T1000 (cell line): ENCODE measurements around the gene CCDC40.

Experiments
- DNase-seq: peaks from one replicate; lab custom pipeline; 2025; ENCODE audit warnings: mixed read lengths; lab: John Stamatoyannopoulos, UW

Gene CCDC40

DNA sequence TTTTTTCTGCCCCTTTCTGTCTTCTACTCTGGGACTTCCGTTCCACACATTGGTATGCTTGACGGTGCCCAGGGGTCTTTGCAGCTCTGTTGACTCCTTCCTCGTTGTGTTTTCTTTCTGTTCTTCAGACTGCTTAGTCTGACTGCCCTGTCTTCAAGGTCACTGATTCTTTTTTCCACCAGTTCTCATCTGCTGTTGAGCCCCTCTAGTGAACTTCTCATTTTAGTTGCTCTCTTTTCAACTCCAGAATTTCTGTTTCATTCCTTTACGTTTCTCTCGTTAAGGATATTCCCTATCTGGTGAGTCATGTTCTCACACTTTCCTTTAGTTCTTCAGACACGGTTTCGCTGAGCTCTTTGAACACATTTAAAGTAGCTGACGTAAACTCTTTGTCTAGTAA lies 78.7 kb downstream of the CCDC40 start:
- DNase-seq = no peak

DNA sequence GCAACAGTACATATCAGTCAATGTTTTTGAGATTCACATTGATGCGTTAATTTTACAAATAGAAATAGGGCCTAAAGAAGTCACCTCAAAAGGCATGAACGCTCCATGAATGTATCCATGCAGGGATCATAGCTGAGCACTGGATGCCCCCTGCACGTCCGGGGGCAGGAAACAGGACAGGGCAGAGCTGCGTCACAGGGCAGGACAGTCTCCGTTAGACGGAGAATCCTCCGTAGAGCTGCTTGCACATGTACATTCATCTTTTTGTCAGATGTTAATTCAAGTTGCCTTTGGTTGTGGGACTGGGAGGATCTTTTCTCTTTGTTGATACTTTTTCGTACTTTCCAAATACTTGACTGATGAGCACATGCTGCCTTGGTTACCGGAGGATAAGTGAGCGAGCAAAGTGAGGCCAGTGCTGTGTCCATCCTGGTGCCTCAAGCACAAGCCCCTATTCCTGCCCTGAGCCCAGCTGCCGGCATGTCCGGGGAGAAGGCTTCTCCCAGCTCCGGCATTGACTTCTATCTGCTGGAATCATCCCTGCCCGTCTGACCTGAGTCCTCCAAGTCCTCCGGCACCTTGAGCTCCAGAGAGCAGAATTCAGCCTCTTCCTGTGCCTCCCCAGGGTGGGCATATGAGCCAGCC lies 80.0 kb downstream of the CCDC40 start:
- no peak for DNase-seq

DNA sequence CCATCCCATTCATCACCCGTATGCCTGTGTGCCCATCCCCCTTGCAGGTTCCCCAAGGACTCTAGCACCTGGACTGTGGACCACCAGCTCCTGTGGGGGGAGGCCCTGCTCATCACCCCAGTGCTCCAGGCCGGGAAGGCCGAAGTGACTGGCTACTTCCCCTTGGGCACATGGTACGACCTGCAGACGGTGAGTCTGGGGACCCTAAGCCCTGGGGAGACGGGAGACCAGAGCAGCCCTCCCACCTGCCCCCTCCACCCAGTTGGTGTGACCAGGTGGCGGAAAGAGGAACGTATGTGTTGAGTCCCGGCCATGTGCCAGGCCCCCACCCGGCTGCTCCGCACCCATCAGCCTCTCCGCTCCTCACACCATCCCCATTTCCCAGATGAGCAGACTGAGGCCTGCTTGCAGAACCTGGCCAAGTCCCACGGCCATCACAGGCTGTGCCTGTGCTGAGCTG lies 80.5 kb downstream of the CCDC40 start:
- no peak for DNase-seq

DNA sequence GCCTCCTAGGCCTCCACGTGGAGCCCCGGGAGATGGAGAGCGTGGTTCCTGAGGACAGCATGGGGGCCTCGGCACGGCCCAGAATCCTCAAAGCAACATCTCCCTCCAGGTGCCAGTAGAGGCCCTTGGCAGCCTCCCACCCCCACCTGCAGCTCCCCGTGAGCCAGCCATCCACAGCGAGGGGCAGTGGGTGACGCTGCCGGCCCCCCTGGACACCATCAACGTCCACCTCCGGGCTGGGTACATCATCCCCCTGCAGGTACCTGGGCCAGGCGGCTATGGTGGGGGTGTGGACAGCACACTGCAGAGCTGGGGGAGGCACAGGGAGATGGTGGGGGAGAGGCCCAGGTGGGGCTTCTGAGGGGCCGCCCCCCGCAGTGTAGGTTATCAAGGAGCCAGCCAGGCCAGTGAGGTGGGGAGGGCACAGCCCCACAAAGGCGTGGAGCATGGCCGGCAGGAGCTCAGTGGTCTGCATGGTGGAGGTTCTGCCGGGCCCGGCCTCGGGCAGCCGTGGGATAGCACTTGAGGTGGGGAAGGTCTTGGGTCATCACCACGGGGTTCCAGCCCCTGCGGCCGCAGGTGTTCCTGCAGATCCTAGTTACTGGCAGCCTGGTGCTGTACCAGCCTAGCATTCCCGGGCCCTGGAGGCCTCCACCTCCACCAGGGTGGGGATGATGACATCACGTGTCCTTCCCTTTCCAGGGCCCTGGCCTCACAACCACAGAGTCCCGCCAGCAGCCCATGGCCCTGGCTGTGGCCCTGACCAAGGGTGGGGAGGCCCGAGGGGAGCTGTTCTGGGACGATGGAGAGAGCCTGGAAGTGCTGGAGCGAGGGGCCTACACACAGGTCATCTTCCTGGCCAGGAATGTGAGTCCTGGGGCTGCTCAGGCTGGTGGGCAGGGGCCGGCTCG lies 81.3 kb downstream of the CCDC40 start:
- no peak for DNase-seq

DNA sequence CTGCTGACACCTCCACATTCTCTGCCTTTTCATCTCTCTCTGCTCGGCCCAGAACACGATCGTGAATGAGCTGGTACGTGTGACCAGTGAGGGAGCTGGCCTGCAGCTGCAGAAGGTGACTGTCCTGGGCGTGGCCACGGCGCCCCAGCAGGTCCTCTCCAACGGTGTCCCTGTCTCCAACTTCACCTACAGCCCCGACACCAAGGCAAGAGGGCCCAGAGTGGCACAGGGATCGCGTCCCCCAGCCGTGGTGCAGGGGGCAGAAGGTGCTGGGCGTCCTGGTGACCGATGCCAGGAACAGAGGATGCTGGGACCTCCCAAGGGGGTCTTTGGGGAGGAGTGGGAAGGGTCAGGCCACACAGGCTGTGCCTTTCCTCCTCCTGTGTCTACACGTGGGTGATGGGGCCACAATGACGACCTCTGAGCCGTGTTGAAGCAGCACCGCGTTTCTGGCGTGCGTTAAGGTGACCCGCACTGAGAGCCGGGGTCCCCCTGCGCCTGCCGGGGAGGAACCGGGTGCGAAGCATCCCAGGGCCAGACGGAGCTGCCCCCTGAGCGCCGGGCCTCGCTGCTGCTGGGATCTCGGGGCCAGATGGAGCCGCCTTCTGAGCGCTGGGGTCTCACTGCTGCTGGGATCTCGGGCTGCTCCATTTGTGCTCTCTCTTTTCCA lies 82.3 kb downstream of the CCDC40 start:
- no peak for DNase-seq

DNA sequence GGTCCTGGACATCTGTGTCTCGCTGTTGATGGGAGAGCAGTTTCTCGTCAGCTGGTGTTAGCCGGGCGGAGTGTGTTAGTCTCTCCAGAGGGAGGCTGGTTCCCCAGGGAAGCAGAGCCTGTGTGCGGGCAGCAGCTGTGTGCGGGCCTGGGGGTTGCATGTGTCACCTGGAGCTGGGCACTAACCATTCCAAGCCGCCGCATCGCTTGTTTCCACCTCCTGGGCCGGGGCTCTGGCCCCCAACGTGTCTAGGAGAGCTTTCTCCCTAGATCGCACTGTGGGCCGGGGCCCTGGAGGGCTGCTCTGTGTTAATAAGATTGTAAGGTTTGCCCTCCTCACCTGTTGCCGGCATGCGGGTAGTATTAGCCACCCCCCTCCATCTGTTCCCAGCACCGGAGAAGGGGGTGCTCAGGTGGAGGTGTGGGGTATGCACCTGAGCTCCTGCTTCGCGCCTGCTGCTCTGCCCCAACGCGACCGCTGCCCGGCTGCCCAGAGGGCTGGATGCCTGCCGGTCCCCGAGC lies 82.9 kb downstream of the CCDC40 start:
- DNase-seq = no peak

DNA sequence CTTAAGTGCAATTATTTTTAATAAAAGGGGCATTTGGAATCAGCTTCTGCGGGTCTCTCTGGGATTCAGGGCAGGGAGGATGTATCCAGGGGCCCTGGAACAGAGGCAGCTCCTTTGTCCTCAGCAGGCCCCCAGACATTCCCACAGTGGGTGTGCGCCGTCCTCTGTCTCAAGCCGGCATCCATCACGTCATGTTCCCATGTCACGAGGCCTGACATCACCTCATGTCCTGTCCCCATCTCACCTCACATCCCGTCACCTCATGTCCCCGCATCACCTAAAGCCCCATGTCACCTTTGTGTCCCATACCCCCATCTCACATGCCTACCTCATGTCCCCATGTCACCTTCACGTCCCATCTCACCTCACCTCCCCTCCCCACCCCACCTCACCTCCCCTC lies 83.4 kb downstream of the CCDC40 start:
- no peak for DNase-seq

DNA sequence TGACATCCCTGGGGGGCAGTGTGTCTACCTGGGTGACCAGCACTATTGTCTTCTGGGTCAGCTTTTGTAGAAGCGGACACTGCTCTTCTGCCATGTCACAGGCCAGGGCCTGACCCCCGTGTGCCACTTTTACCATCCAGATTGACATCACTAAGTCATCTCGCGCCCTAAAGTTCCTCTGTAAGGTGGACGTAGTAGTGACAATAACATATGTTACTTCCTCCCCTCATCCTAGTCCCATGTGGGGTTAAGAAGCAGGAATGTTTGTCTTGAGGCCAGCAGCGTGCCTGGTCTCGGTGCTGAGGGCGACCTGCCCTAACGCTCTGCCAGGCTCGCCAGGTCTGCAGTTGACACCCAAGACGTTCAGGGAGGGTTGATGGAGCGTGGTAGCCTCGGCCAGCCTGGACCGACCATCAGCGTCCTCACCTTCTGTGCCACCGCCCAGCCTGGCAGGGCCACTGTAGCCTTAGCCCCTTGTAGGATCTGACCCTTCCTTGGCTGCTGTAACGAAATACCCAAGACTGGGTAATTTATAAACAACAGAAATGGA lies 85.7 kb downstream of the CCDC40 start:
- no peak for DNase-seq

DNA sequence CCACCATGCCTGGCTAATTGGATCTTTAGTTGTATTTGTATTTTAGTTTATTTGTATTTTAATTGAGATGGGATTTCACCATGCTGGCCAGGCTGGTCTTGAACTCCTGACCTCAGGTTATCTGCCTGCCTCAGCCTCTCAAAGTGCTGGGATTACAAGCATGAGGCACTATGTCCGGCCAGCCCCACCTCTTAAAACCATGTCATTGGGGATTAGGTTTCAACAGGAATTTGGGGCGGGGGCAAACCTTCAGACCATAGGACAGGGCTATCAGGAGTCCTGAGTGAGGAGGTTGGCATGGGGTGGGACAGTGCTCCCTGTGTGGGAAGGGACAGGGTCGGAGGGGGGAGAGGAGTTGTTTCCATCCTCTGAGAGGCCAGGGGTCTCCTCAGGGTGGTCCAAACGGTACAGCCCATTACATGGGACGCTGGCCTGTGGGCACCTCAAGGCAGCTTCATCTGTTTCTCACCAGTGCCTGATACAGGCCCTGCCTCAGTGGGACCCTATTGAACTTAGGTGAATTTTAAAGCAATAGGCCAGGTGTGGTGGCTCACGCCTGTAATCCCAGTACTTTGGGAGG lies 86.6 kb downstream of the CCDC40 start:
- DNase-seq = no peak

DNA sequence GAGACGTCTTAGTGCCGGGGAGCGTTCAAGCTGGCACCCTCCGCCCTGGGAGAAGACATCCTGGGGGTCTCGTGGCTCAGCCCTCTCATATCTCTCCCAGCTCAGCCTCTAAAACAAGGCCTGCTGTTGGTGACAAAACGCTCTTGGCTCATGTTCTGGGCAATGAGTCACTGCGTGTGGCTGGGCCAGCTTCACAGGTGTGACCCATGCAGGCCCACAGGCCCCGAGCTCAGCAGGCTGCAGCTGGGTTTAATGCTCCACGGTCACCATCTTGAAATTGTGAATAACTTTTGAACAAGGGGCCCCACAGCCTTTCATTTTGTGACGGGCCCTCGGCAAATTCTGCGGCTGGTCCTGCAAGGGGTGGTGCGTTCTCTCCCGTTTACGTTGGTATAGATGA lies 87.3 kb downstream of the CCDC40 start:
- DNase-seq = no peak

DNA sequence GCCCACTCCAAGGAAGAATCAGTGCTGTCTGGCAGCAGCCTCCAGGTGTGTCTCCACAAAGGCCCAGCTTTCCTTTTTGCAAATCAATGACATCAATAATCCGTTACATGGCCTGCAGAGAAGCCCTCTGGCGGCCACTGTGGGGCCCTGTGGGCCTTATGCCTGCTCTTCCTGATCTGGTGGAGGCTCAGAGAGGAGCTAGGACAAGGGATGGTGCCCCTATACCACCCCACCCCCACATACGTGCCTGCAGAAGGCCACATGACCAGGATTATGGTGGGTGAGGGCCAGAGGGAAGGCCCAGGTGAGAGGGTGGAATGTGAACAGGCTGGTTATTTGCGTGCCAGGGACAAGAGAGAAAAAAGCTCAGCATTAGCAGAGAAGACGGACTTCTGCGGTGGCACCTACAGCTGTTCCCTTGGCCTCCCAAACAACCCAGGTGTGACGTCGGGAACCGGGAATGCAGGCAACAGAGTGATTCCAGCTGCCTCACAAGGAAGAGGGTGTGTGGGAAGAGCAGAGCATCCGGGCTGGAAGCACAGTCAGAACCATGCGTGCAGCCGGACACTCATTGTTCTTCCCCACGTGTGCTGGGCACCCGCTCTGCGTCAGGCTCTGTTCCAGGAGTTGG lies 88.0 kb downstream of the CCDC40 start:
- no peak for DNase-seq

DNA sequence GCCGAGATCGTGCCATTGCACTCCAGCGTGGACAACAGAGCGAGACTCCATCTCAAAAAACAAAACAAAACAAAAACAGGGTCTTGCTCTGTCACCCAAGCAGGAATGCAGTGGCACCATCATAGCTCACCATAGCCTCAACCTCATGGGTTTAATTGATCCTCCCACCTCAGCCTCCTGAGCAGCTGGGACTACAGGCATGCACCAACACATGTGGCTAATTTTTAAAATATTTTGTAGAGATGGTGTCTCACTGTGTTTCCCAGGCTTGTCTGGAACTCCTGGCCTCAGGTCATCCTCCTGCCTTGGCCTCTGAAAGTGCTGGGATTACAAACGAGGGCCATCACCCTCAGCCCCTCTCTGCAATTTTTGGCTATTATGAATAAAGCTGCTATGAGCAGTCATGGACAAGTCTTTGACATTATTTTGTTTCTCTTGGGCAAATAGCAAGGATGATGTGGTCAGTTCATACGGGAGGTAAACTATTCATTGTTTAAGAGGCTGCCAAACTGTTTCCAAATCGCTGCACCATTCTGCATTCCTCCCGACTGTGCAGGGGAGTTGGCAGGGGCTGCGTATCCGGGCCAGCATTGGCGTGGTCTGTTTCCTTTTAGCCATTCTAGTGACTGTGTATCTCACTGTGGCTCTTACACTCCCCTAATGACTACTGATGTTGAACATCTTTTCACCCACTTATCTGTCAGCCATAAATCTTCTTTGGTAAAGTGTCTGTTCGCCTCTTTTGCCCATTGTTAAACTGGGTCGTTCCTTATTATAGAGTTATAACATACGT lies 89.4 kb downstream of the CCDC40 start:
- DNase-seq = no peak

DNA sequence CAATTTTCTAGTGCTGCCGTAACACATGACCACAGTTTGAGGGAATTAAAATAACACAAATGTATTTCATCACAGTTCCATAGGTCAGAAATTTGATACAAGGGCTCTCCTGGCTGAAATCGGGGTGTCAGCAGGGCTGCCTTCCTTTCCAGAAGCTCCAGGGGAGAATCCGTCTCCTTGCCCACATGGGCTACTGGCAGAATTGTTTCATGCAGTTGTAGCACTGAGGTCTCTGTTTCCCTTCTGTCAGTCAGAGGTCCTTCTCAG lies 89.9 kb downstream of the CCDC40 start:
- DNase-seq = no peak

DNA sequence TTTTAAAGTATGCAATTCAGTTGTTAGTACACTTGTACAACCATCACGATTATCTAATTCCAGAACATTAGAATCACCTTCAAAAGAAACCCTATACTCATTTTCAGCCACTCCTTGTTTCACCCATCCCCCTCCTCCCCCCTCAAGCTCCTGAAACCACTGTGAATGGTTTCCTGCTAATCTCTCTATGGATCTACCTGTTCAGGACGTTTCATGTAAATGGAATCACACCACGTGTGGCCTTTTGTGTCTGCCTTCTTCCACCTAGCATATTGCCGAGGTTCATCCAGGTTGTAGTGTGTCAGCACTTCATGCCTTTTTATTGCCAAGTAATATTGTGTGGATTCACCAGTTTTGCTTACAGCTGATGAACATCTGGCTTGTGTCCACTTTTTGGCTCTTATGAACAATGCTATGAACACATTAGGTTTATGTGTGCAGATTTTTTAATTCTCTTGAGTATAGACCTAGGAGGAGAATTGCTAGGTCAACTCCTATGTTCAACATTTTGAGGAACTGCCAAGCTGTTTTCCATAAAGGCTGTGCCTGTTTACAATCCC lies 92.6 kb downstream of the CCDC40 start:
- DNase-seq = no peak

DNA sequence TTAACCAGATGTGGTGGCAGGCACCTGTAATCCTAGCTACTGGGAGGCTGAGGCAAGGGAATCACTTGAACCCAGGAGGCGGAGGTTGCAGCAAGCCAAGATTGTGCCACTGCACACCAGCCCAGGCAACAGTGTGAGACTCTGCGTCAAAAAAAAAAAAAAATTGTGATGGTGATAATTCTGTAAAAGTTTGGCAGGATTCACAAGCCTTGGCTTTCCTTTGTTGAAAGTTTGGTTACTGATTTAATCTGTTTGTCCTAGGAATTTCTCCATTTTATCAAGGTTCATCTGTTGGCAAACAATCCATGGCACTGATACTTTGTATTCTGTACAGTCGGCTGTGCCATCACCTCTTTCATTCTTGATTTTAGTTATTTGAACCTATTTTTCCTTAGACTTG lies 94.5 kb downstream of the CCDC40 start:
- no peak for DNase-seq

DNA sequence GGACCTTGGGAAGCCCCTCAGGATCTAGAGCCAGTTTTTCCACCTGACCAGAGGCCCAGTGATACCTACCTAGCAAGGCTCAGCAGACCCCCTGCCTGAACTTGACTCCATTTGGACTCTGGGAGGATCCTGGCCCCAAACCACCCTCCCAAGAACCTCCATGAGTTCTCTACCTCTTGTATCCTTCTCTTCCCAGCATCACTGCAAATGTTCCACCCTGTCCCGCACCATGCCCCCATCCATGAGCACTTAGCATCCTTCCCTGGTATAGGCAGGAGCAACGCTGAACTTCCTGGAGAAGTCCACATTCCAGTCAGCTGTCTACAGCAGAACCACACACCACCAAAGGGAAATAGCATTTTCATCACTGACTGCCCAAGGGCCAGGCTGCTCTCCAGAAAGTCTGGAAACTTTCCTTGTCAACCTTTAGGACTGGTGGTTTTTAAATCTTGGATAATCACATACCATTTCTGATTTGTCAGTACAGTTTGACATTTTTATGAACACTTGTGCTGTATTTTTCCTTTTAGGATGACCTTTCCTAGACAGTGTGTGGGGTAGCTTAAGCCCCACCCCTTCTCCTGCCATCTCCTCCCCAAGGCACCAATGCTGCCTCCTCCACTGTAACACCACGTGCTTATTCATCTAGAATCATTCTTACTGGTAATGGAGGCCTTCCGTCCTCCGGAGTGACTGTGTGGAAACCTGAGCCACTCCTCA lies 96.6 kb downstream of the CCDC40 start:
- DNase-seq = no peak

DNA sequence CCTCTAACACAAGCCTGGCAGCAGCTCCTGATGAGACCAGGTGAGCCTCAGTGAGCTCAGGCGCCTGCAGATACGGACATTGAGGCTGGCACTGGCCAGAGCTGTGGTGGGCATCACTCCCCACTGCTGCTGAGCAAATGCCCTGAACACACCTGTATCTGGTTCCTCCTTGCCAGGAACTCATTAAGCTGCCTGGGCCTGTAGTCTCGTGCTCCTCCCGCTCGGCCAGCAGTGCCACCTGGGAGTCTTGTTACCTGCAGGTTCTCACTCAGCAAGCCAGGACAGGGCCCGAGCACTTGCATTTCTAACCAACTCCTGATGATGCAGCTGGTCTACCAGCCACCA lies 97.2 kb downstream of the CCDC40 start:
- DNase-seq = no peak

DNA sequence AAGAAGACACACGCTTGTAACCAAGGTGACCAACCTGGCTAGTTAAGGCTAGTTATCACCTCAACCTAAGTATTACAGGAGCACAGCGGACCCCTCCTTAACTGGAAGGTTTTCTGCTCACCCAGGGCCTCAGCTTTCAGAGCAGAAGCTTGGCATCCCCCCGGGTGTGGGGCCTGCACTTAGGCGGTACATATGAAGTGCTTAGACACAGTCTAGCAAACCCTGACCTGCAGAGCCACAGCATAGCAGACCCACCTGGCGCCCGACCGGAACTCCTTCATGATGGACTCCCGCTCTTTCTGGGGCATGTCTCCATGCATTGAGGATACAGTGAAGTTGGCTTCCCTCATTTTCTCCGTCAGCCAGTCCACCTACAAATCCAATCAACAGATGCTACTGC lies 100.7 kb downstream of the CCDC40 start:
- DNase-seq = no peak

DNA sequence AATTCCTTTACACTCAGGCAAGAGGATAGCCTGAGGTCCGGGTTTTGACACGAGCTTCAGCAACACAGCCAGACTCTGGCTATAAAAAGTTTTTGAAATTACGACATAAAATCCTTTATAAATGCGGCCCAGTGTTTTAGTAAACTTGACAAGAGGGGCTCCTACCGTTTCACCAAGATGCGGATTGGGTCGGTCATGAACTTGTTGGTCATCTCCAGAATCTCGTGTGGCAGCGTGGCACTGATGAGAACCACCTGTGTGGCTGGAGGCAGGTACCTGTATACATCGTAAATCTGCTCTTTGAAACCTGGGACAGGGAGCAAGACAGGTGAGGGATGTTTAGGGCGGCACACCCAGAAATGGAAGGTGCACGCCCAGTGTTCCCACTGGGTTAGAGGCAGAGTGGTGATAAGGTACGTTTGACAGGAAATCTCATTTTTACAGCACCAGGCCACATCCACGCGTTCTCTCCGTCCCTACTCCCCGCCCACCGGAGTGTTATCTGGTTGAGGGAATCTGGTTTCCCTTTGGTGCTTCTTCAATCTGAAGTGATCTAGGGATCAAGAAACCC lies 102.5 kb downstream of the CCDC40 start:
- DNase-seq = no peak
